Thymus (tissue), 11 donors: ENCODE data around the gene MRI1. TPM values are rescaled to one million over a fixed set of nuclear protein-coding genes. Genes with fewer than 3 reads are reported as not detected.
"Not testable (repeated sequence)": the region's sequence is repeated elsewhere in the genome, so short reads cannot be mapped to it uniquely, and the experiment has no call there.

Experiments
- DNase-seq, 9 donors: peaks; one replicate each; pipeline ENCODE4 v3.0.0-alpha.2; 2013; ENCODE audit warnings: low spot score in 9 of 9, low read depth in 6 of 9, missing footprints in 1 of 9
- H3K27ac ChIP-seq, 2 donors: one replicate each; pipeline ENCODE4 v1.5.1; 2013; ENCODE audit warnings: control low read depth in 1 of 2, low read depth in 1 of 2, low read length in 1 of 2, mild to moderate bottlenecking in 1 of 2, moderate library complexity in 1 of 2
- H3K27me3 ChIP-seq, 2 donors: one replicate each; pipeline ENCODE4 v1.5.1; 2013; ENCODE audit warnings: low read length in 1 of 2; ENCODE audit not compliant: control insufficient read depth in 2 of 2, insufficient read depth in 1 of 2
- H3K36me3 ChIP-seq, 2 donors: one replicate each; pipeline ENCODE4 v1.5.1; 2013; ENCODE audit warnings: low read length in 1 of 2, mild to moderate bottlenecking in 1 of 2, moderate library complexity in 1 of 2; ENCODE audit not compliant: control insufficient read depth in 2 of 2, insufficient read depth in 2 of 2
- H3K4me1 ChIP-seq, 2 donors: one replicate each; pipeline ENCODE4 v1.5.1; 2013; ENCODE audit warnings: low read length in 2 of 2; ENCODE audit not compliant: control insufficient read depth in 2 of 2, insufficient read depth in 2 of 2
- H3K4me3 ChIP-seq, 2 donors: one replicate each; pipeline ENCODE4 v1.5.1; 2013; ENCODE audit warnings: low read length in 2 of 2, control low read depth in 1 of 2, mild to moderate bottlenecking in 1 of 2
- H3K9me3 ChIP-seq, 2 donors: one replicate each; pipeline ENCODE4 v1.5.1; 2013; ENCODE audit warnings: low read length in 1 of 2, mild to moderate bottlenecking in 1 of 2; ENCODE audit not compliant: control insufficient read depth in 2 of 2, insufficient read depth in 1 of 2
- WGBS: extraction: QIAGEN DNeasy Blood & Tissue Kit; methylation state at CpG from one replicate; pipeline ENCODE4 v1.1.7; 2013; 5-methylcytosine and 5-hydroxymethylcytosine counted together
- polyA plus RNA-seq: library from polyadenylated mRNA; stranded (reverse); fragments of 200-250 nt; gene quantifications from one replicate; pipeline ENCODE4 v1.2.3, GENCODE V29; 2013
- total RNA-seq: library from RNA; stranded (reverse); fragments of 120-200 nt; gene quantifications from one replicate; pipeline ENCODE4 v1.2.4, GENCODE V29; 2013
- donor health status: healthy.

MRI1 gene
- total and polyA plus RNA-seq, 2 donors: 30.2 to 36.3 TPM

GRCh38 chr19:13751436-13751835 lies 12.9 kb upstream of the MRI1 start:
- DNase-seq: no peak
- H3K9me3 ChIP-seq: peaks cover 0 to 21% of the 10 kb centered on the region in 2 donors
- WGBS: 98% methylated on average over 16 of the region's 16 CpGs
- H3K4me1 ChIP-seq: peaks cover 10 to 18% of the 10 kb centered on the region in 2 donors
- H3K4me3 ChIP-seq: no peak overlapping the region
- H3K27ac ChIP-seq: no peak overlapping the region
- no peaks in the 10 kb centered on the region for H3K27me3 ChIP-seq
- H3K36me3 ChIP-seq: peaks cover 41 to 48% of the 10 kb centered on the region in 2 donors

GRCh38 chr19:13753622-13754021 lies 10.7 kb upstream of the MRI1 start:
- H3K4me3 ChIP-seq, H3K27me3 ChIP-seq, H3K27ac ChIP-seq, DNase-seq: not testable (repeated sequence)
- H3K36me3 ChIP-seq: peaks cover 61 to 69% of the 10 kb centered on the region in 2 donors
- peaks cover 0 to 14% of the 10 kb centered on the region in 2 donors for H3K9me3 ChIP-seq
- peaks cover 6 to 14% of the 10 kb centered on the region in 2 donors for H3K4me1 ChIP-seq
- WGBS: 98% methylated on average over 7 of the region's 7 CpGs

DNA sequence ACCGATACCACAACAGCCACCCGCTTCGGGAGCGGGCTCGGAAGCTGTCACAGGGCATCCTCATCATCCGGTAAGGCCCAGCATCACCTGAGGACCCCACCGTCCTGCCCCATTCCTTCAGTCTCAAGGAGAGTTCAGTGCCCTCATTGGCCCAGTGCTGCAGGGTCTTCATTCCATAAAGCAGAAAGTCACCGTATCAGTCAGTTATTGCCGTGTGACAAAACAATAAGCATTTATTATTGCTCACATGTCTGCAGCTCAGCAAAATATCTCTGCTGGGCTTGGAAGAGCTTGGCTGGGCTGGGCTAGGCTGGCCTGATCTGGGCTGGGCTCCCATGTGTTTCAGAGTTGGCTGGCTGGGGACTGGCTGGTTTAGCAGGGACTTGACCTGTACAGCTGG lies 8.1 kb upstream of the MRI1 start:
- WGBS: over 99% methylated on average over 9 of the region's 9 CpGs

DNA sequence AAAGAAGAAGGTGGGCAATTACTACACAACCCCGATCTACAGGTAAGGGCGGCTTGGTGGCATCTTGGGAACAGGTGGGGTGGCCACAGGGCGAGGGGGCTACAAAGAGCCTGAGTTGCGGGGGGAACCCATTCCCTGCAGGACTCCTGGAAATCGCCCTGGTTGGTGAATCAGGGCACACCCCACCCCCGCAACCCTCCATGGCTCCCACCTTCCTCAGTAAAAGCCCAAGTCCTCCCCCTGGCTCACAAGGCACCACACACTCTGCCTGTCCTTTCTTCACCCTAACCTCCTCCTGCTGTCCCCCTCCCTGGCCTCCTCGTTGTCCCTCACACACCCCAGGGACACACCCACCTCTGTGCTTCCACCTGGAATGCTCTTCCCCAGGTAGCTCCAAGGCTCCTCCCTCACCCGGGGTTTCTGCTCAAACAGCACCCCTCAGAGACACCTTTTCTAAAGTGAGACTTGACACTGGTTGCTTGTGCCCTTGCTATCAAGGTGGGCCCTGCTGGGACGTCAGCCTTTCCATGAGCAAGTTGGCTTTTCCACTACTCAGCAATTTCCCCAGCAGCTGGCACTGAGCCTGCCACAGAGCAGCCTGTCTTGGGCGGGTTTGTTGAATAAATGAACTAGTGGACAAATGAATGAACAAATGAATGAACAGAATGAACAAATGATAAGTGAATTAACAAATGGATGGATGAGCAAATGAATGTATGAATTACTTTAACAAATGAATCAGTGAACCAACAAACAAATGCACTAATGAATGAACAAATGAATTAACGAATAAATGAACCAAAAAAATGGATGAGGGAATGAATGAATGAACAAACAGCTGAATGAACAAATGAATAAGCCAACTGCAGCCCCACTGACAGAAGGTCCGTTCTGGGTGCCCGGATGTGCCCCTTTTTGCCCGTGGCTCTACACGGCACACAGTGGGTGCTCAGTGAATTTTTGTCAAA lies 6.2 kb upstream of the MRI1 start:
- H3K36me3 ChIP-seq: peaks cover 72 to 88% of the 10 kb centered on the region in 2 donors
- H3K4me3 ChIP-seq: no peak overlapping the region
- WGBS: 98% methylated on average over 15 of the region's 15 CpGs
- no peak overlapping the region for H3K27ac ChIP-seq
- no peaks in the 10 kb centered on the region for H3K9me3 ChIP-seq
- no peak for DNase-seq
- H3K27me3 ChIP-seq: no peaks in the 10 kb centered on the region
- H3K4me1 ChIP-seq: no peaks in the 10 kb centered on the region

More for the DNA sequence above, 8.1 kb upstream of the MRI1 start:
- H3K36me3 ChIP-seq: peaks cover 76 to 89% of the 10 kb centered on the region in 2 donors
- no peak overlapping the region for H3K4me3 ChIP-seq
- no peak for DNase-seq
- H3K4me1 ChIP-seq: no peaks in the 10 kb centered on the region
- no peaks in the 10 kb centered on the region for H3K27me3 ChIP-seq
- H3K27ac ChIP-seq: peak overlapping the region in 1 of 2 donors; percentile 18
- no peaks in the 10 kb centered on the region for H3K9me3 ChIP-seq

DNA sequence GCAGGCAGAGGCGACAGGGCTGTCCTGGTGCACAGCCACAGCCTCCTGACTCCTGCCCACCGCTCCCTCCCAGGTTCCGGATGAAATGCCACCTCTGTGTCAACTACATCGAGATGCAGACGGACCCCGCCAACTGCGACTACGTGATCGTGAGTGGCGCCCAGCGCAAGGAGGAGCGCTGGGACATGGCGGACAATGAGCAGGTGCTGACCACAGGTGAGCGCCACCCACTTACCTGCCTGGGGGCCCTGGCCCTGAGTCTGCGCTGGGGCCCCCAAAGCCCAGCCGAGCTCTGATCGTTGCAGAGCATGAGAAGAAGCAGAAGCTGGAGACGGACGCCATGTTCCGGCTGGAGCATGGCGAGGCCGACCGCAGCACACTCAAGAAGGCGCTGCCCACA lies 5.5 kb upstream of the MRI1 start:
- Histone ChIP-seq H3K36me3 (peaks cover 68 to 84% of the 10 kb centered on the region in 2 donors), H3K4me3 (no peak overlapping the region), H3K27me3 (no peaks in the 10 kb centered on the region), H3K9me3 (no peaks in the 10 kb centered on the region), H3K4me1 (peaks cover under 1 to 1% of the 10 kb centered on the region in 2 donors), H3K27ac (no peak overlapping the region)
- no peak for DNase-seq
- WGBS: 99% methylated on average over 24 of the region's 24 CpGs

DNA sequence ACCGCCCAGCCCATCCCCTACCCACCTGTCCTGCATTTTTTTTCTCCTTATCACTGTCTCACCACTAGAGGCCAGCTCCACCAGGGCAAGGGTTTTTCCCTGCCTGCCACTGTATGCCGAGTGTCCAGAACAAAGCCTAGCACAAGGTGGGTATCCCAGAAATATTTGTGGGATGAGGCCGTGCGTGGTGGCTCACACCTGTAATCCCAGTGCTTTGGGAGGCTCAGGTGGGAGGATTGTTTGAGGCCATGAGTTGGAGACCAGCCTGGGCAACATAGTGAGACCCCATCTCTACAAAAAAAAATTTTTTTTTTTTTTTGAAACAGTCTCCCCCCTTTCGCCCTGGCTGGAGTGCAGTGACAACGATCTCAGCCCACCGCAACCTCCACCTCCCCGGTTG lies 2.9 kb upstream of the MRI1 start:
- WGBS: 98% methylated on average over 8 of the region's 8 CpGs
- no peak for DNase-seq
- Histone ChIP-seq H3K4me1 (peaks cover 9 to 13% of the 10 kb centered on the region in 2 donors), H3K27me3 (no peaks in the 10 kb centered on the region), H3K36me3 (peaks cover 52 to 58% of the 10 kb centered on the region in 2 donors), H3K27ac (no peak overlapping the region), H3K9me3 (no peaks in the 10 kb centered on the region), H3K4me3 (no peak overlapping the region)

DNA sequence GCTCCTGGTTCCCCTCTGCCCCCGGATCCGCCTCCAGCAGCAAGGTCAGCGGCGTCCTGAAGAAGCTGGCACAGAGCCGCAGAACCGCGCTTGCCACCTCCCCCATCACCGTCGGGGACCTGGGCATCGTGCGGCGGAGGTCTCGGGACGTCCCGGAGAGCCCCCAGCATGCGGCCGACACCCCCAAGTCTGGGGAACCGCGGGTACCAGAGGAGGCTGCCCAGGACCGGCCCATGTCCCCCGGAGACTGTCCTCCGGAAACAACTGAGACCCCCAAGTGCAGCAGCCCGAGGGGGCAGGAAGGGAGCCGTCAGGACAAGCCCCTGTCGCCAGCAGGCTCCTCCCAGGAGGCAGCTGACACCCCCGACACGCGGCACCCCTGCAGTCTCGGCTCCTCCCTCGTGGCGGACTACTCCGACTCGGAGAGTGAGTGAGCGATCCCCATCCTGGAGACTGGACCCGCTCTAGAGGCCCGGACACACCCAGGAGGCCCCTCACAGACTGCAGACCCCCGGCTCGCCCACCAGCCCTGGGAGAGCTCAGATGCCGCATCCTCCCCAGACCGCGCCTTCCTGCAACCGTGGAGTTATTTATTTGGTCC lies 1.6 kb upstream of the MRI1 start:
- 95% methylated on average over 42 of the region's 42 CpGs for WGBS
- Histone ChIP-seq H3K27ac (no peak overlapping the region), H3K27me3 (no peaks in the 10 kb centered on the region), H3K9me3 (no peaks in the 10 kb centered on the region), H3K4me3 (no peak overlapping the region), H3K36me3 (peaks cover 39 to 45% of the 10 kb centered on the region in 2 donors), H3K4me1 (peaks cover 9 to 13% of the 10 kb centered on the region in 2 donors)
- DNase-seq: no peak

GRCh38 chr19:13763265-13763664 lies 1.1 kb upstream of the MRI1 start:
- peaks cover 37 to 40% of the 10 kb centered on the region in 2 donors for H3K36me3 ChIP-seq
- no peaks in the 10 kb centered on the region for H3K27me3 ChIP-seq
- H3K4me3 ChIP-seq: no peak overlapping the region
- no peaks in the 10 kb centered on the region for H3K9me3 ChIP-seq
- no peak for DNase-seq
- no peak overlapping the region for H3K27ac ChIP-seq
- H3K4me1 ChIP-seq: peaks cover 9 to 13% of the 10 kb centered on the region in 2 donors
- 98% methylated on average over 3 of the region's 3 CpGs for WGBS

- peak in 1 of 9 donors; percentile 35 for DNase-seq
- H3K36me3 ChIP-seq: peaks cover 34 to 38% of the 10 kb centered on the region in 2 donors
- no peaks in the 10 kb centered on the region for H3K9me3 ChIP-seq
- 2% methylated on average over 48 of the region's 48 CpGs for WGBS
- peaks cover 9 to 13% of the 10 kb centered on the region in 2 donors for H3K4me1 ChIP-seq
- peak overlapping the region; percentile 68 to 85 for H3K4me3 ChIP-seq
- H3K27ac ChIP-seq: no peak overlapping the region
- no peaks in the 10 kb centered on the region for H3K27me3 ChIP-seq
These were observed 586 bp downstream of the MRI1 start for GRCh38 chr19:13764821-13765394.
